ENCODE data around the gene TEX30.

TEX30 gene

GRCh38 chr13:102777736-102778135, 4.2 kb upstream of the TEX30 start:
- no peak for DNase-seq

GRCh38 chr13:102776271-102776670, 2.7 kb upstream of the TEX30 start:
- no peak for DNase-seq

- DNase-seq, result no peak
These were observed 1.3 kb upstream of the TEX30 start for GRCh38 chr13:102774591-102775520.

GRCh38 chr13:102774214-102774568, 605 bp upstream of the TEX30 start:
- no peak for DNase-seq

- DNase-seq, result no peak
These were observed 1.6 kb downstream of the TEX30 start for GRCh38 chr13:102772042-102772425.

GRCh38 chr13:102771298-102772041, 2.1 kb downstream of the TEX30 start:
- DNase-seq, result no peak

GRCh38 chr13:102770435-102770834, 3.2 kb downstream of the TEX30 start:
- no peak for DNase-seq

- no peak for DNase-seq
These were observed 3.9 kb downstream of the TEX30 start for GRCh38 chr13:102769679-102770078.

GRCh38 chr13:102768909-102769308, 4.7 kb downstream of the TEX30 start:
- DNase-seq, result no peak

- no peak for DNase-seq
These were observed 9.8 kb downstream of the TEX30 start for GRCh38 chr13:102763741-102764140.

- DNase-seq, result no peak
These were observed 12.5 kb downstream of the TEX30 start for GRCh38 chr13:102761071-102761470.

- DNase-seq, result no peak
These were observed 14.7 kb downstream of the TEX30 start for GRCh38 chr13:102758842-102759241.

GRCh38 chr13:102757006-102757405, 16.6 kb downstream of the TEX30 start:
- no peak for DNase-seq

- no peak for DNase-seq
These were observed 21.7 kb downstream of the TEX30 start for GRCh38 chr13:102751886-102752285.

- DNase-seq, result no peak
These were observed 31.1 kb downstream of the TEX30 start for GRCh38 chr13:102742506-102742905.

- no peak for DNase-seq
These were observed 31.5 kb downstream of the TEX30 start for GRCh38 chr13:102742101-102742500.

- no peak for DNase-seq
These were observed 43.9 kb downstream of the TEX30 start for GRCh38 chr13:102729560-102730270.

GRCh38 chr13:102726430-102726829, 47.2 kb downstream of the TEX30 start:
- DNase-seq, result no peak

- DNase-seq, result no peak
These were observed 48.7 kb downstream of the TEX30 start for GRCh38 chr13:102724923-102725322.

GRCh38 chr13:102721800-102722231, 51.8 kb downstream of the TEX30 start:
- DNase-seq, result no peak

- DNase-seq, result no peak
These were observed 54.8 kb downstream of the TEX30 start for GRCh38 chr13:102718746-102719145.
